Measurements from ENCODE around the gene MAFB. TPM values are rescaled to one million over a fixed set of nuclear protein-coding genes. Genes with fewer than 3 reads are reported as not detected.

Gene MAFB
- total RNA-seq, 2 experiments from 2014 or later: not detected

DNA sequence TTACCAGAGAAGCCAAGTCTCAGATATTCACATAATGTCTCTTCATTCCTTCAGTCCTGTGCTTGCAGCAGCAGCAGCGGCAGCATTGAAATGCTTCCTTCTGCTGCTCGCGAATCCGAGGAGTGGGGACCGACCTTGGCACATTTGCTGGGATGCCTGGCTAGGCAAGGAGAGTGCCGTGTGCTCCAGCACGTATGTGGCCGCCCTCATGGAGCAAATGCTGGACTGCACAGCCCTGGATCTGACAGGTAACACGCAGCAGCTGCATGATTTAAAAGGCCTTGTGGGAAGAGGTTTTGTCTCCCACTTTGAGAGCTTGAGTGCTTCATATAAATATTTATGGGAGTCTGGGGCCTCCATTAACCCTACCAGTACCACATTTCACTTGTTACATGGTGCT is 9.9 kb downstream of the MAFB start:
- H3K9me2 ChIP-seq (ENCODE audit: insufficient read depth, low read length): no peaks in the 10 kb centered on the region
- TF ChIP-seq EZH2phosphoT487 (IDR thresholded peaks at IDR 0.05; ENCODE audit: borderline replicate concordance, low read depth, low read length): no peak
- TF ChIP-seq, protein P1, sequence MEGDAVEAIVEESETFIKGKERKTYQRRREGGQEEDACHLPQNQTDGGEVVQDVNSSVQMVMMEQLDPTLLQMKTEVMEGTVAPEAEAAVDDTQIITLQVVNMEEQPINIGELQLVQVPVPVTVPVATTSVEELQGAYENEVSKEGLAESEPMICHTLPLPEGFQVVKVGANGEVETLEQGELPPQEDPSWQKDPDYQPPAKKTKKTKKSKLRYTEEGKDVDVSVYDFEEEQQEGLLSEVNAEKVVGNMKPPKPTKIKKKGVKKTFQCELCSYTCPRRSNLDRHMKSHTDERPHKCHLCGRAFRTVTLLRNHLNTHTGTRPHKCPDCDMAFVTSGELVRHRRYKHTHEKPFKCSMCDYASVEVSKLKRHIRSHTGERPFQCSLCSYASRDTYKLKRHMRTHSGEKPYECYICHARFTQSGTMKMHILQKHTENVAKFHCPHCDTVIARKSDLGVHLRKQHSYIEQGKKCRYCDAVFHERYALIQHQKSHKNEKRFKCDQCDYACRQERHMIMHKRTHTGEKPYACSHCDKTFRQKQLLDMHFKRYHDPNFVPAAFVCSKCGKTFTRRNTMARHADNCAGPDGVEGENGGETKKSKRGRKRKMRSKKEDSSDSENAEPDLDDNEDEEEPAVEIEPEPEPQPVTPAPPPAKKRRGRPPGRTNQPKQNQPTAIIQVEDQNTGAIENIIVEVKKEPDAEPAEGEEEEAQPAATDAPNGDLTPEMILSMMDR (conservative IDR thresholded peaks at IDR 0.05; ENCODE audit: low read length): no peak
- no TSS peak for BruUV-seq (replicated peaks)
- no peak for DNase-seq (ENCODE audit: low spot score)
- ChIA-PET CTCF (ENCODE audit: unreplicated experiment) (no interaction called here), POLR2A (no interaction called here)
- no peak overlapping the region for H3K4me3 ChIP-seq (ENCODE audit: low read depth, low read length, poor library complexity, severe bottlenecking)
- intact Hi-C loops (cut with micrococcal nuclease; ENCODE audit: unreplicated experiment): no loop called here
- H4K20me1 ChIP-seq (ENCODE audit: insufficient read depth, low read length): no peaks in the 10 kb centered on the region
- H3K79me2 ChIP-seq (ENCODE audit: insufficient read depth, low read depth, low read length): no peaks in the 10 kb centered on the region
- H3K36me3 ChIP-seq (ENCODE audit: insufficient read depth, low read length): no peaks in the 10 kb centered on the region
- H2AFZ ChIP-seq (ENCODE audit: low read length): no peak overlapping the region
- no peaks in the 10 kb centered on the region for H3K9me3 ChIP-seq (ENCODE audit: low read length)
- no peak overlapping the region for H3K4me2 ChIP-seq (ENCODE audit: low read length)
- H3K4me1 ChIP-seq (ENCODE audit: insufficient read depth, low read length, poor library complexity, severe bottlenecking): no peaks in the 10 kb centered on the region
- no peak overlapping the region for H3K27ac ChIP-seq (ENCODE audit: low read depth, low read length, poor library complexity, severe bottlenecking)

- H3K4me2 ChIP-seq (ENCODE audit: low read length): no peak overlapping the region
- no peaks in the 10 kb centered on the region for H3K9me3 ChIP-seq (ENCODE audit: low read length)
- no peaks in the 10 kb centered on the region for H3K4me1 ChIP-seq (ENCODE audit: insufficient read depth, low read length, poor library complexity, severe bottlenecking)
- no peaks in the 10 kb centered on the region for H3K9me2 ChIP-seq (ENCODE audit: insufficient read depth, low read length)
- no peak overlapping the region for H3K4me3 ChIP-seq (ENCODE audit: low read depth, low read length, poor library complexity, severe bottlenecking)
- H3K27ac ChIP-seq (ENCODE audit: low read depth, low read length, poor library complexity, severe bottlenecking): no peak overlapping the region
- POLR2A ChIA-PET: interaction anchor here (0.6 kb wide), 1 partner anchor 19 kb away, joined by 3 read pairs; no protein-coding TSS in a partner anchor
- no peaks in the 10 kb centered on the region for H3K79me2 ChIP-seq (ENCODE audit: insufficient read depth, low read depth, low read length)
- H4K20me1 ChIP-seq (ENCODE audit: insufficient read depth, low read length): no peaks in the 10 kb centered on the region
- CTCF ChIA-PET (ENCODE audit: unreplicated experiment): no interaction called here
- DNase-seq (ENCODE audit: low spot score): no peak
- TF ChIP-seq, protein P1 (conservative IDR thresholded peaks at IDR 0.05; ENCODE audit: low read length): no peak
- no peak for TF ChIP-seq EZH2phosphoT487 (IDR thresholded peaks at IDR 0.05; ENCODE audit: borderline replicate concordance, low read depth, low read length)
- intact Hi-C loops (cut with micrococcal nuclease; ENCODE audit: unreplicated experiment): no loop called here
- H3K36me3 ChIP-seq (ENCODE audit: insufficient read depth, low read length): no peaks in the 10 kb centered on the region
- no peak overlapping the region for H2AFZ ChIP-seq (ENCODE audit: low read length)
- BruUV-seq (replicated peaks): no TSS peak
These were observed 10.7 kb downstream of the MAFB start for GRCh38 chr20:40678286-40678875.

- DNase-seq (ENCODE audit: low spot score): no peak
- H3K4me2 ChIP-seq (ENCODE audit: low read length): no peak overlapping the region
- H3K4me1 ChIP-seq (ENCODE audit: insufficient read depth, low read length, poor library complexity, severe bottlenecking): no peaks in the 10 kb centered on the region
- no peaks in the 10 kb centered on the region for H3K9me3 ChIP-seq (ENCODE audit: low read length)
- ChIA-PET POLR2A (interaction anchor here (0.6 kb wide), 2 partner anchors 19 to 1658 kb away, joined by 3 read pairs; no protein-coding TSS in a partner anchor), CTCF (ENCODE audit: unreplicated experiment) (interaction anchor here (0.8 kb wide), 1 partner anchor 19 kb away, joined by 3 read pairs; no protein-coding TSS in a partner anchor)
- no TSS peak for BruUV-seq (replicated peaks)
- no peaks in the 10 kb centered on the region for H3K79me2 ChIP-seq (ENCODE audit: insufficient read depth, low read depth, low read length)
- intact Hi-C loops (cut with micrococcal nuclease; ENCODE audit: unreplicated experiment): no loop called here
- TF ChIP-seq, protein P1 (conservative IDR thresholded peaks at IDR 0.05; ENCODE audit: low read length): no peak
- no peak for TF ChIP-seq EZH2phosphoT487 (IDR thresholded peaks at IDR 0.05; ENCODE audit: borderline replicate concordance, low read depth, low read length)
- H3K27ac ChIP-seq (ENCODE audit: low read depth, low read length, poor library complexity, severe bottlenecking): no peak overlapping the region
- no peaks in the 10 kb centered on the region for H4K20me1 ChIP-seq (ENCODE audit: insufficient read depth, low read length)
- H3K36me3 ChIP-seq (ENCODE audit: insufficient read depth, low read length): no peaks in the 10 kb centered on the region
- H2AFZ ChIP-seq (ENCODE audit: low read length): no peak overlapping the region
- H3K9me2 ChIP-seq (ENCODE audit: insufficient read depth, low read length): no peaks in the 10 kb centered on the region
- H3K4me3 ChIP-seq (ENCODE audit: low read depth, low read length, poor library complexity, severe bottlenecking): no peak overlapping the region
These were observed 11.6 kb downstream of the MAFB start for GRCh38 chr20:40677343-40677924.
